Activated CD8-positive, alpha-beta memory T cell treated with anti-CD3 and anti-CD28 coated beads, Interleukin-2, amount 50 U/mL, for 48 hours (primary cell): ENCODE results near the gene E2F4.

Source experiments
- DNase-seq: peaks from one replicate; pipeline ENCODE4 v3.0.0-alpha.2; 2020

Gene E2F4

GRCh38 chr16:67195676-67196075 is 3.7 kb downstream of the E2F4 start:
- no peak for DNase-seq

GRCh38 chr16:67196881-67197280 is 4.9 kb downstream of the E2F4 start:
- DNase-seq, result no peak

DNA sequence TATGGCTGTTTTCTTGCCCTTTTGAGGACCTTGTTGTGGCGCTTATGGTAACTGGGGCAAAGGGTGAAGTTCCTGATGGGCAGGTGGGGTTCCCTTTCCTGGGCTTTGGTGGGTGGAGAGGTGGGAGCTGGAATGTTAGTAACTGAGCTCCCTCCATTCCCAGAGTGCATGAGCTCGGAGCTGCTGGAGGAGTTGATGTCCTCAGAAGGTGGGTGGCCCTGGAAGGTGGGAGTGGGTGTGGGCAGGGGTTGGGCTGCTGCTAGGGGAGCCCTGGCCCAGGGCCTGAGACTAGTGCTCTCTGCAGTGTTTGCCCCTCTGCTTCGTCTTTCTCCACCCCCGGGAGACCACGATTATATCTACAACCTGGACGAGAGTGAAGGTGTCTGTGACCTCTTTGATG is 5.7 kb downstream of the E2F4 start:
- no peak for DNase-seq

DNA sequence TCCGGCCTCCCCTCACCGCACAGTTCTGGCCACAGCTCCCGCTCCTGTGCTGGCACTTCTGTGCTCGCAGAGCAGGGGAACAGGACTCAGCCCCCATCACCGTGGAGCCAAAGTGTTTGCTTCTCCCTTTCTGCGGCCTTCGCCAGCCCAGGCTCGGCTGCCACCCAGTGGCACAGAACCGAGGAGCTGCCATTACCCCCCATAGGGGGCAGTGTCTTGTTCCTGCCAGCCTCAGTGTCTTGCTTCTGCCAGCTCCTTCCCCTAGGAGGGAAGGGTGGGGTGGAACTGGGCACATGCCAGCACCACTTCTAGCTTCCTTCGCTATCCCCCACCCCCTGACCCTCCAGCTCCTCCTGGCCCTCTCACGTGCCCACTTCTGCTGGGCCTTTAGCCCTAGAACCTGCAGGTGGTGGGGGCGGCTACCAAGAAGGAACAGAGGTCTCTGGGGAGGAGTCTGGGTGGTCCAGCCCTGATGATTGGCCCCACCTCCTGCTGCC is 6.3 kb downstream of the E2F4 start:
- DNase-seq, result no peak

DNA sequence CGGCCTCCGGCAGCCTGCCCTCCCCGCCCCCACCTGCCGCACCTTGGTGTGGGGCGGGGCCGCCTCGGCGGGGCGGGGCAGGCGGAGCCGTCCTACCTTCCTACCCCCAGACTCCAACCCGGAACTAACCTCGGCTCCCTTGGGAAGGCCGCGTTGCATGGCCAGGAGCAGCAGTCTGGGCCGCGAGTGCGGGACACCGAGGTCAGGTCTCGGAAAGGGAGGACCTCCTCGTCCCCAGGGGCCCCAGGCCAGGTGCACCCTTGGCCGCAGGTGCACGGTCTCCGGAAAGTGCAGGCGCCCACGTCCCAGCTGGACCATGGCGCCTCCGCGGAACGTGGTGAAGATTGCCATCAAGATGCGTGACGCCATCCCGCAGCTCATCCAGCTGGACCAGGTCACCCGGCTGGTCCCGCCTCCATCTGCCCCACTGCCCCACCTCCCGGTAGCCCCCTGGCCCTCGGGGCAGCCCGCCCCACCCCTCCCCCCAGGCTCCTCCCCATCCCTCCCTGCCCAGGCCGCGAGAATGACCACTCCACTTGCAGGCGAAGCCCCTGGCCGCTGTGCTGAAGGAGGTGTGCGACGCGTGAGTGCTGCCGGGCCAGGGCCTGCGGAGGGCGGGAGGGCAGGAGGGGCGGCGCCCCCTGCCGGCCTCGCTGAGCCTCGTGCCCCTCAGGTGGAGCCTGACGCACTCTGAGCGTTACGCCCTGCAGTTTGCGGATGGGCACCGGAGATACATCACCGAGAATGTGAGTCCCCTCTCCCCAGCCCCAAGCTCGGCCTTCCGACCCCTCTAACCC is 7.3 kb downstream of the E2F4 start, which contains the start of gene ELMO3:
ELMO3 (plus strand) TSS at position 121 of the 797 bp plus-strand sequence; CDS start at position 317, 196 bp downstream.
- DNase-seq, result no peak

- no peak for DNase-seq
Measured at GRCh38 chr16:67199808-67200198, 7.8 kb downstream of the E2F4 start.

- DNase-seq, result no peak
Measured at GRCh38 chr16:67200491-67200890, 8.5 kb downstream of the E2F4 start.

DNA sequence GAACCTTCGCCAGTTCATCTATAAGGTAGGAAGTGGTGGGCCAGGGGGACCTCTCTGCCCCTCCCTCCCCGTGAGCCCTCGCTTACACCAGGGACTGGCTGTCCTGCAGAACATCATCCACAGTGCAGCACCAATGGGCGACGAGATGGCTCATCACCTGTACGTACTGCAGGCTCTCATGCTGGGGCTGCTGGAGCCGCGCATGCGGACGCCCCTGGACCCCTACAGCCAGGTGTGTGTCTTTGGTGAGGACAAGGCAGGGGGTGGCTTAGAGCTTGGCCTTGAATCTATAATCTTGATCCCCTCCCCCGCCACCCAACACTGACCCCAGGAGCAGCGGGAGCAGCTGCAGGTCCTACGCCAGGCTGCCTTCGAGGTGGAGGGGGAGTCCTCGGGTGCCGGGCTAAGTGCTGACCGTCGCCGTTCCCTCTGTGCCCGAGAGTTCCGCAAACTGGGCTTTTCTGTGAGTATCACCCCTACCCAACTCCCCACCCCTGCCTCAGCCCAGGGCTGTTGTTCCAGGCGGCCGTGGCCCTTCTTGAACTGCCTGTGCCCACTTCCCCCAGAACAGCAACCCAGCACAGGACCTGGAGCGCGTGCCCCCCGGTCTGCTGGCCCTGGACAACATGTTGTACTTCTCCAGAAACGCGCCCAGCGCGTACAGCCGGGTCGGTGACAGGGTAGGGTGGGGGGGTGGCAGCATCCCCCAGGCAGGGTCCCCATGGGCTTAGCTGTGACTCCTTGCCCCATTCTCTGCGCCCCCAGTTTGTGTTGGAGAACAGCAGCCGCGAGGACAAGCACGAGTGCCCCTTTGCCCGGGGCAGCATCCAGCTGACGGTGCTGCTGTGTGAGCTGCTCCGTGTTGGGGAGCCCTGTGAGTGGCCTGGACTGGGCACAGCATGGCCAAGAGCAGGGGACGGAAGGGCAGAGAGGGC is 9.7 kb downstream of the E2F4 start:
- DNase-seq, result no peak

DNA sequence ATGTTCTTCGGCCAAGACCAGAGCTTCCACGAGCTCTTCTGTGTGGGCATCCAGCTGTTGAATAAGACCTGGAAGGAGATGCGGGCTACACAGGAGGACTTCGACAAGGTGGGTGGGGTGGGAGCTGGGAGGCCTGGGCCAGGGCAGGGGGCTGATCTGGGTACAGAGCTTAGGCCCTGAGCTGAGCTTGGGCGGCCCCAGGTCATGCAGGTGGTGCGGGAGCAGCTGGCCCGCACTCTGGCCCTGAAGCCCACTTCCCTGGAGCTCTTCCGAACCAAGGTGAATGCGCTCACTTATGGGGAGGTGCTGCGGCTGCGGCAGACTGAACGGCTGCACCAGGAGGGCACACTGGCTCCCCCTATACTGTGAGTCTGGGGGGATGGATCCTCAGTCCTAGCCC is 10.5 kb downstream of the E2F4 start:
- DNase-seq, result no peak

GRCh38 chr16:67202956-67203493 is 11.1 kb downstream of the E2F4 start:
- DNase-seq, result no peak

GRCh38 chr16:67204076-67204475 is 12.1 kb downstream of the E2F4 start:
- DNase-seq, result no peak

GRCh38 chr16:67206129-67206837 is 14.3 kb downstream of the E2F4 start:
- no peak for DNase-seq

GRCh38 chr16:67206838-67207248 is 14.9 kb downstream of the E2F4 start:
- DNase-seq, result no peak

DNA sequence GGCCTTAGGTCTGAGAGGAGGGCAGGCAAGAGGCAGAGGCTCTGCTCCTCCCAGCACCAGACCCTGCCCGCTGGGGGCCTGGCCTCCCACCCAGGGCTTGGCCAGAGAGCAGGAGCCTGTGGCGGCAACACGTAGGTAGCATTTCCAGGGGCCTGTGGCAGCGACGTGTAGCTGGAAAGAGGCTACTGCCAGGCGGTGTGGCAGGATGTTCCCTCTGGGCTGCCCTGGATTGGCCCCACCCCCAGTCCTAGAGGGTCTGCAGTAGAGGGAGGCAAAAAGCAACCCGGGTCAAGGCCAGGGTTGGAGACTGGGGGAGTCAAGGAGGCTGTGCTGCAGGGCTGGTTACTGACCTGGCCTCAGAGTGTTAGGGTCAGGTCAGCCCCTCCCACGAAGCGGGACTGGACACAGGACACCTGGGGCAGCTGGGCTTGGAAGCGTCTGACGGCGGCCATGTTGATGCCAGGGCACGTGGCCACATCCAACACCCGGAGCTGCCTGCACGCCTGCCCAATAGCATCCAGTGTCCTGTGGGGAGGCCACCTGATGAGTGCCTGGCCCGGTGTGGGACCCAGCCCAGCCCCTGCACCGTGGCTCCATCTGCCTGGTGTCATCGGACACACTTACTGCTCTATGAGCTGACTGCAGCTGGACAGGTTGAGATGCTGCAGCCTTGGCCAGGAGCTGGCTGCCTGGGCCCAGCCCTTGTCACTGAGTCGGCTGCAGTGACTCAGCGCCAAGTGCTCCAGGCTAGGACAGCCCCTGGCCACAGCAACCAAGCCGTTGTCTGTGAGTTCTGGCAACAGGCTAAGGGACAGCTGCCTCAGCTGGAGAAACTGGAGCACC is 15.5 kb downstream of the E2F4 start:
- no peak for DNase-seq

GRCh38 chr16:67208154-67208896 is 16.4 kb downstream of the E2F4 start:
- DNase-seq, result no peak

- no peak for DNase-seq
Measured at GRCh38 chr16:67209565-67209964, 17.6 kb downstream of the E2F4 start.

- DNase-seq, result no peak
Measured at GRCh38 chr16:67210069-67210937, 18.3 kb downstream of the E2F4 start.

DNA sequence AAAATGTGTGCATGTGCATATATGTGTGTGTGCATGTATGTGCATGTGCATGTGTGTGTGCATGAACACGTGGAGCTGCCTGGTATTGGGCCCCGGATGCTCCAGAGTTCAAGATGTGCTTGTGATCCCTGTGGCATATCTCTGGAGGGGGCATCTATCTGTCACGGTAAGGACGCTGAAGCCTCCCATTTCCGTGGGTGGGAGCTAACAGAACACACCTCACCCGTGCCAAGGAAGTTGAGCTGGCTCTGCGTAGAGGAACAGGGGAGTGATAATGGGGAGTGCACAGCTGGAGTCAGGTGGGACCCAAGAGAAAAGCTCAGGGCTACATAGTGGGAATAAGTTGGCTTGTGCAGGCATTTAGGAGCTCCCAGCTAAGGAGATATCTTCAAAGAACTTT is 19.7 kb downstream of the E2F4 start:
- no peak for DNase-seq

DNA sequence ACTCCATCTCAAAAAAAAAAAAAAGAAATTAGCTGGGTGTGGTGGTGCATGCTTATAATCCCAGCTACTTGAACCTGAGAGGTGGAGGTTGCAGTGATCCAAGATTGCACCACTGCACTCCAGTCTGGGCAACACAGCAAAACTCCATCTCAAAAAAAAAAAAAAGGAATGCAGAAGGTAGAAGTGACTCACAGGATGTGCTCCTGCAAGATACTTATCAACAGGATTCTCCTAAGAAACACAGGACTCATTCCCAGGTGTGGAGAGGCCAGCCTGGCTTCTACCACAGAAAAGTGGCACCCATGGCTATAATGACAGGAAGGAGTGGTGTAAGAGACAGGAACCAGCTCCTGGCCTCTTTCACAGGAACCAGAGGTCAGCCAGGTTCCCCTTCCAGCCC is 20.8 kb downstream of the E2F4 start:
- DNase-seq, result no peak
